ENCODE results near the gene LRRC63.

Gene LRRC63

GRCh38 chr13:46192412-46192811 is 19.3 kb upstream of the LRRC63 start:
- no peak for TF ChIP-seq CTCF (conservative IDR thresholded peaks at IDR 0.05; ENCODE audit: low read depth, low read length)
- H3K4me3 ChIP-seq (ENCODE audit: low read depth, low read length), result no peak overlapping the region
- DNase-seq (ENCODE audit: low read depth), result no peak

GRCh38 chr13:46195016-46195415 is 16.7 kb upstream of the LRRC63 start:
- no peak for TF ChIP-seq CTCF (conservative IDR thresholded peaks at IDR 0.05; ENCODE audit: low read depth, low read length)
- no peak overlapping the region for H3K4me3 ChIP-seq (ENCODE audit: low read depth, low read length)
- DNase-seq (ENCODE audit: low read depth), result no peak

- DNase-seq (ENCODE audit: low read depth), result no peak
- H3K4me3 ChIP-seq (ENCODE audit: low read depth, low read length), result no peak overlapping the region
- TF ChIP-seq CTCF (conservative IDR thresholded peaks at IDR 0.05; ENCODE audit: low read depth, low read length), result no peak
These were observed 14.3 kb upstream of the LRRC63 start for GRCh38 chr13:46197299-46198048.

- no peak overlapping the region for H3K4me3 ChIP-seq (ENCODE audit: low read depth, low read length)
- TF ChIP-seq CTCF (conservative IDR thresholded peaks at IDR 0.05; ENCODE audit: low read depth, low read length), result no peak
- DNase-seq (ENCODE audit: low read depth), result no peak
These were observed 13.0 kb upstream of the LRRC63 start for GRCh38 chr13:46198696-46199193.

GRCh38 chr13:46202188-46202795 is 9.4 kb upstream of the LRRC63 start:
- no peak for TF ChIP-seq CTCF (conservative IDR thresholded peaks at IDR 0.05; ENCODE audit: low read depth, low read length)
- H3K4me3 ChIP-seq (ENCODE audit: low read depth, low read length), result no peak overlapping the region
- no peak for DNase-seq (ENCODE audit: low read depth)

- no peak overlapping the region for H3K4me3 ChIP-seq (ENCODE audit: low read depth, low read length)
- DNase-seq (ENCODE audit: low read depth), result no peak
- TF ChIP-seq CTCF (conservative IDR thresholded peaks at IDR 0.05; ENCODE audit: low read depth, low read length), result no peak
These were observed 8.8 kb upstream of the LRRC63 start for GRCh38 chr13:46202966-46203365.

GRCh38 chr13:46206143-46206542 is 5.6 kb upstream of the LRRC63 start:
- TF ChIP-seq CTCF (conservative IDR thresholded peaks at IDR 0.05; ENCODE audit: low read depth, low read length), result no peak
- DNase-seq (ENCODE audit: low read depth), result no peak
- no peak overlapping the region for H3K4me3 ChIP-seq (ENCODE audit: low read depth, low read length)

All from choroid plexus epithelial cell (primary cell).